HL-60/S4 (cell line): ENCODE measurements around the gene UBR2.
"Not testable (repeated sequence)": the region's sequence is repeated elsewhere in the genome, so short reads cannot be mapped to it uniquely, and the experiment has no call there.

Experiments
- in situ Hi-C: fragments of 300-500 bp; cut with MboI; formaldehyde crosslinking; loops from 2 replicates; pipeline ENCODE4 v1.14.3; 2022; ENCODE audit warnings: low sequenced_read_pairs

UBR2 gene

DNA sequence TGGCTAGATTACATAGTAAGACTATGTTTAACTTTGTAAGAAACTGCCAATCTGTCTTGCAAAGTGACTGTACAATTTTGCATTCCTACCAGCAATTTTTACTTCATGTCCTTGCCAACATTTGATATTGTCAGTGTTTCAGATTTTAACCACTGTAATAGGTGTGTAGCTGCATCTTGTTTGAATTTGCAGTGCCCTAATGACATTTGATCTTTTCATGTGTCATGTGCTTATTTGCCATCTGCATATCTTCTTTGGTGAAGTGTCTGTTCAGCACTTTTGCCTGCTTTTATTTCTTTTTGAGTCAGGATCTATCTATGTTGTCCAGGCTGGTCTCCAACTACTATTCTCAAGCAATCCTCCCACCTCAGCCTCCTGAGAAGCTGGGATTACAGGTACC lies 161.0 kb downstream of the UBR2 start:
- in situ Hi-C loops = no loop called here

DNA sequence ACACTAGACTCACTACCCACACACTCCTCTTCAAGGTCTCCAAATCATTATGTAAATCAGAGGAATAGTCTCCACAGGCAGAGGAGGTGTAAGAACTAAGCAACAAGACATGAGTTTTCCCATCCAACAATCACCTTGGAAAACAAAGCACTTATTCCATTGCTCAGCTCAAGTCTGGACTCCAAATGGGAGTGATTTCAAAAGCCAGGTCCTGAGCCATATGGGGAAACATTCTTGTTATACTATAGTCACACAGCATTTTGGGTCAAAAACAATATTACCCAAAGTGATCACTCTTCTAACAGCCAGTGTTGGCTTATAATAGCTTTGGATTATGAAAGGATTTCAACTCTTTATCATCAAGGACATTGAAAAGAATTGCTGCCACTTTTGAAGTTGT lies 162.2 kb downstream of the UBR2 start:
- in situ Hi-C loops = no loop called here

DNA sequence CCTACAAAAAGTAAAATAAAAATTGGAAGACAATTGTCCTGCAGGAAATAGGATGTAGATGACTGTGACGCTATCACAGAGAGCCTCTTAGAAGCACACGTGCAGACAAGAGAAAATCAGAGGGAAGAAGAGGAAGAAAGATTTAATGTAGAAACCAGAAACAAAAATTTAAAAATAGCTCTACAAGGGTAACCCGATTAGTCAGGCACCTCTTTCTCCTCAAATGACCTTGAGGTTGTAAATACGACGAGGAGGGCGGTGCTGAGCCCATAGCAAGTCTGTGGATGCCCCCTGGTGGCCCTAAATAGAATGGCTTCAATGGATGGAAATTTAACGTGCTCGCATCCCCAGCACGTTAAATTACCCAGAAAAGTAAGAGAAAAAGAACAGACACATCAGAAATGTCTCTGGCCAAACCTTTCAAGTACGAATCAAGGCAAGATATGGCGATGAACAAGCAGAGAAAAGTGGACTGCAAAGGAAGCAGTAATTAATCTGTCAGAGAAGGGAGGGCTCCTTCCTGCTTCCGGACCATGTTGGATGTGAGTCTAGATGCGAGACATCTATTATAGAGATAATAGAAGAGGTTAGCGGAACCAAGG lies 162.8 kb downstream of the UBR2 start:
- in situ Hi-C loops = no loop called here

DNA sequence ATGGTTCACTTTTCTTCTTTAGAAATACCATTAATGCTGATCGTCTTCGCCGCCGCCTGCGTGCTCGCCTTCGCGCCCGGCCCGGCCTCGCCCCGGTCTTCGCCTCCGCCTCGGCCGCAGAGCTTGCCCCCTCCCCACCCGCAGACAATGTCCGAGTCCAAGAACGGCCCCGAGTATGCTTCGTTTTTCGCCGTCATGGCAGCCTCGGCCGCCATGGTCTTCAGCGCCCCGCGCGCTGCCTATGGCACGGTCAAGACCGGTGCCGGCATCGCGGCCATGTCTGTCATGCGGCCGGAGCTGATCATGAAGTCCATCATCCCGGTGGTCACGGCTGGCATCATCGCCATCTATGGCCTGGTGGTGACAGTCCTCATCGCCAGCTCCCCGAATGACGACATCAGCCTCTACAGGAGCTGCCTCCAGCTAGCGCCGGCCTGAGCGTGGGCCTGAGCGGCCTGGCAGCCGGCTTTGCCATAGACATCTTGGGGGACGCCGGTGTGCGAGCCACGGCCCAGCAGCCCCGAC lies 163.3 kb downstream of the UBR2 start:
- in situ Hi-C loops = no loop called here

DNA sequence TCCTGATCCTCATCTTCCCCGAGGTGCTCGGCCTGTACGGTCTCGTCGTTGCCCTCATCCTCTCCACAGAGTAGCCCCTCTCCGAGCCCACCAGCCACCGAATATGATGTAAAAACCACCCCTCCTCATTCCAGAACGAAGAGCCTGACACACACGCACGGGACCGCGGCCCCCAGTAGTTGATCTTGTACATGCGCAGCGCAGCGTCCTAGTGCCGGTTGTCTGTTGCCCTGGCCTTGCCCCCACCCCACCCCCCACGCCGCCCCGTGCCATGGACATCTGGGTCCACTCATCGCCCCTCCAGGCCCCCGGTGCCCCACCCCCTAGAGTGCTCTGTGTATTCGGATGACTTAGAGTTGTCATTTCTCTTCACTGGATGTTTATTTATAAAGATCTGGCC lies 163.8 kb downstream of the UBR2 start:
- in situ Hi-C loops = no loop called here

DNA sequence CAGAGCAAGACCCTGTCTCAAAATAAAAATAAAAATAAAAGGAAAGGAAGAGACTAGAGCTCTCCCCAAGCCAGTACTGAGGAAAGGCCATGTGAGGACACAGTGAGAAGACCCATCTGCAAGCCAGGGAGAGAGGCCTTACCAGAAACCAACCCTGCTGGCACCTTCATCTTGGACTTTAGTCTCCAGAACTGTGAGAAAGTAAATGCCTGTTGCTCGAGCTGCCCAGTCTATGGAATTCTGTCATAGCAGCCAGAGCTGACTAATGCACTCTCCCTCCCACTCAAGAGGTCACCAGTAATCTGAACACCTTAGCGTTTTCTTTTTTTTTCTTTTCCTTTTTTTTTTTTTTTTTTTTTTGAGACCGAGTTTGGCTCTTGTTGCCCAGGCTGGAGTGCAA lies 165.9 kb downstream of the UBR2 start:
- in situ Hi-C loops = no loop called here

DNA sequence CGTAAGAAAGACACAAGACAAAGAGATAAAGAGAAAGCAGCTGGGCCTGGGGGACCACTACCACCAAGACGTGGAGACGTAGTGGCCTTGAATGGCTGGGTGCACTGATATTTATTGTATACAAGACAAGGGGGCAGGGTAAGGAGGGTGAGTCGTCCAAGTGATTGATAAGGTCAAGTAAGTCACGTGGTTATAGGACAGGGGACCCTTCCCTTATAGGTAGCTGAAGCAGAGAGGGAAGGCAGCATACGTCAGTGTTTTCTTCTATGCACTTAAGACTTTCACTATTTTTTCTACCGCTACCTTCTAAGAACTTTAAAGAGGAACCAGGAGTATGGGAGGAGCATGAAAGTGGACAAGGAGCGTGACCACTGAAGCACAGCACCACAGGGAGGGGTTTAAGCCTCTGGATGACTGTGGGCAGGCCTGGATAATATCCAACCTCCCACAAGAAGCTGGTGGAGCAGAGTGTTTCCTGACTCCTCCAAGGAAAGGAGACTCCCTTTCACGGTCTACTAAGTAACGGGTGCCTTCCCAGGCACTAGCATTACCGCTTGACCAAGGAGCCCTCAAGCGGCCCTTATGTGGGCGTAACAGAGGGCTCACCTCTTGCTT lies 170.1 kb downstream of the UBR2 start:
- in situ Hi-C loops = not testable (repeated sequence)

DNA sequence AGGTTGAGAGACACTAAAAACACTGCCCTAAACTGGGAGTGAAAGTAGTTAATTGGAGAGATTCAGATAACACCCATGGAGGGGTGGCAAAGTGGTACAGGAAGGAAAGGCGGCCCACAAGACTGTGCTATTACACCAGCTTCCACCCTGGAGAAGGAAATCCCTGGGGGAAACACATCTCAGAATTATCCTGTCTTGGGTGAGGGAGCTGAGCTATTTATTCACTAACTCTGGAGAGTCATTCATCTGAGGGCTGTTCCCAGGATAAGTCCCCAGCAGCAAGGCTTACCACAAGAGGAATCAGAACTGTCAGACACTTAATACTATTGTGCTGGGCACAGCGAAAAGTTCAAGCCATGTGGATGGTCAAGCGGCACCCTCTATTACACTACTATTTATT lies 172.1 kb downstream of the UBR2 start:
- in situ Hi-C loops = no loop called here

DNA sequence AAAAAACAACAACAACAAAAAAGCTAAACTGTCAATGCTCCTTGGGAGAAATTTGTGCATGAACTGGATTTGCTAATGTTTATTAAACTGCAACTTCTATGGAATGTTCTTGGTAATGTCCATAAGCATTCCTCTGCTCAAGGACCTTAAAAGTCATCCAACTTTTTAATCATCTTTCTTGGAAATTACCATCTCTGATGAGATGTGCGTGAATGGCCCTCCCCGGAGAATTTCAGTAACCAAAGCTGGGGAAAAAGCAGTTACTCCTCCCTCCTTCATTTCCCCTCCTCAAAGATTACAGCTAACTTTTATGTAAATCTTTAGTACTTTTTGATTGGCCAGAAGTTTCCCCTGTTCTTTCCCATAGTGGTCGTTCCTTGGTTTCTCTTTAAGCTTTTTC lies 176.9 kb downstream of the UBR2 start:
- in situ Hi-C loops = no loop called here

DNA sequence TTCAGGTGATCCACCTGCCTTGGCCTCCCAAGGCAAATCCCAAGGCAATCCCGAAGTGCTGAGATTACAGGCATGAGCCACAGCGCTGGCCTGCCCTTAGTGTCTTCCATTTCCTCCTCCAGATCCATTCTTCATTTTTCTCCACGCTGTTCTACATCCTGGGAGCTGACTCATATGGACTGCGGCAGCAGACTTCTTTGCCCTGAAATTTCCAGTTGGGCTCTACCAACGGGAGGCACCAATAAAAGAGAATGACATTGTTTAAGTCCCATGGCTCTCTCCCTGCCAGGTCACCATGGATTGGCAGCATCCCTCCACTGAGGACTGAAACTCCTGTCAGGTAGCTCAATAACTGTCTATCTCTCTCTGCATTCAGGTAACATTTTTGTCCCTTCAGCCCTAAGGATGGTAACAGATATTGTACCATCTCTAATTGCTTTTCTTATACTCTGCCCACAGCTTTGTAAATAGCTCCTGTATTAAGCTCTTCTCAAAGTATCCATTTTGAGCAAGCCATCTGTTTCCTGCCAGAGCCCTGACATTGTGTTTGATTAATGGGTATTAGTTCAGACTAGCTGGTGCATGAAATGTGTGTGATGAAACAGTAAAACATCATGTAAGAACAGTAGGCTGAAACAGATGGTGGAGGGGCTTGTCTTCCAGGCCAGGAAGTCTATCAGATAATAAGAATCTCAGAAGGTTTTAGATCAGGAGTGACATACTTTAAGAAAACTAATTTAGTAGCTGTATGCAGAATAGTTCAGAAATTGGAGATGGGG lies 178.5 kb downstream of the UBR2 start:
- in situ Hi-C loops = no loop called here
